A549 (cell line): ENCODE data around the gene CARD19. TPM values are rescaled to one million over a fixed set of nuclear protein-coding genes. Genes with fewer than 3 reads are reported as not detected.

ENCODE experiments used
- ATAC-seq, 2 experiments: fragments of 200-7000 bp in 1 of 2; fragments of >200 bp in 1 of 2; cut with Nextera tagmentation in 1 of 2; cut with Tn5 transposase in 1 of 2; 3 replicates each; pipeline versions ENCODE4 v1.8.0 to v1.9.1; 2018 to 2020; ENCODE audit warnings: mild to moderate bottlenecking in 1 of 2, moderate library complexity in 1 of 2
- CTCF ChIA-PET: fragments of 300-600 bp; sonication (Branson Sonifier 250); formaldehyde crosslinking; extraction: SDS; loops from one replicate; lab custom pipeline; 2021; ENCODE audit warnings: antibody characterized with exemption, inconsistent platforms; lab: Yijun Ruan, JAX
- POLR2A ChIA-PET: fragments of 350-600 bp; formaldehyde crosslinking; extraction: SDS; loops from one replicate; lab custom pipeline; 2021; ENCODE audit warnings: antibody characterized with exemption, inconsistent platforms; lab: Yijun Ruan, JAX
- DNase-seq, 2 experiments: peaks; one replicate each; pipeline versions ENCODE4 v3.0.0 to v3.0.0-alpha.2; 2011 to 2016; ENCODE audit warnings: low read depth in 1 of 2, low spot score in 1 of 2
- FAIRE-seq: peaks from 2 replicates; lab custom pipeline; 2011; peaks lifted over from hg19 to GRCh38; lab: Jason Lieb, UNC
- H3K27ac ChIP-seq, 2 experiments: fragments of >200 bp; sonication (Bioruptor Twin); formaldehyde crosslinking; 3 replicates each; pipeline ENCODE4 v1.5.1; 2016 to 2017
- H3K4me1 ChIP-seq: fragments of >200 bp; sonication (Bioruptor Twin); formaldehyde crosslinking; 3 replicates; pipeline ENCODE4 v1.6.1; 2016
- H3K4me2 ChIP-seq: fragments of >200 bp; sonication (Bioruptor Twin); formaldehyde crosslinking; 3 replicates; pipeline ENCODE4 v1.6.1; 2016
- H3K4me3 ChIP-seq: fragments of >200 bp; sonication (Bioruptor Twin); formaldehyde crosslinking; 3 replicates; pipeline ENCODE4 v1.5.1; 2016
- H3K9me3 ChIP-seq: fragments of >200 bp; sonication (Bioruptor Twin); formaldehyde crosslinking; 3 replicates; pipeline ENCODE4 v1.6.1; 2016
- ATOH8 ChIP-seq: fragments of 250-450 bp; sonication (Bioruptor Pico); IDR thresholded peaks from 2 replicates; pipeline ENCODE4 v1.5.0; 2020; ENCODE audit warnings: low read depth, mild to moderate bottlenecking, moderate library complexity
- BCL3 ChIP-seq: fragments of >200 bp; sonication (Bioruptor Twin); formaldehyde crosslinking; IDR thresholded peaks from 3 replicates; pipeline ENCODE4 v1.6.1; 2016
- BHLHE40 ChIP-seq: IDR thresholded peaks from 2 replicates; pipeline ENCODE4 v1.6.1; 2012; ENCODE audit warnings: low read depth, low read length, inconsistent platforms
- CBX8 ChIP-seq: fragments of 200-600 bp; sonication (generic); IDR thresholded peaks from 2 replicates; pipeline ENCODE4 v1.6.1; 2016
- CEBPB ChIP-seq, 2 experiments: fragments of >200 bp in 1 of 2; sonication (Bioruptor Twin) in 1 of 2; formaldehyde crosslinking in 1 of 2; IDR thresholded peaks; 2 replicates each; pipeline ENCODE4 v1.6.1; 2012 to 2016
- CTCF ChIP-seq: fragments of >200 bp; sonication (Bioruptor Twin); formaldehyde crosslinking; IDR thresholded peaks from 3 replicates; pipeline ENCODE4 v1.5.1; 2016
- EHF ChIP-seq: fragments of 250-450 bp; sonication (Bioruptor Pico); IDR thresholded peaks from 2 replicates; pipeline ENCODE4 v1.5.0; 2020; ENCODE audit warnings: mild to moderate bottlenecking
- ESRRA ChIP-seq: fragments of 150-350 bp; IDR thresholded peaks from 2 replicates; pipeline ENCODE4 v1.6.1; 2014; ENCODE audit warnings: mild to moderate bottlenecking, low read length, borderline replicate concordance
- FOXS1 ChIP-seq: fragments of 250-450 bp; sonication (Bioruptor Pico); IDR thresholded peaks from 2 replicates; pipeline ENCODE4 v1.5.0; 2020; ENCODE audit warnings: mild to moderate bottlenecking, moderate library complexity
- GATA3 ChIP-seq: IDR thresholded peaks from 2 replicates; pipeline ENCODE4 v1.6.1; 2012; ENCODE audit warnings: borderline replicate concordance
- HOXB13 ChIP-seq: fragments of 250-450 bp; sonication (Bioruptor Pico); IDR thresholded peaks from 2 replicates; pipeline ENCODE4 v1.5.0; 2020; ENCODE audit warnings: low read depth, mild to moderate bottlenecking, moderate library complexity
- JUN ChIP-seq, 2 experiments: fragments of >200 bp; sonication (Bioruptor Twin); formaldehyde crosslinking; IDR thresholded peaks; 2 replicates in 1 of 2; 3 replicates in 1 of 2; pipeline ENCODE4 v1.6.1; 2016 to 2017
- KDM1A ChIP-seq: fragments of 200-600 bp; sonication (generic); IDR thresholded peaks from 2 replicates; pipeline ENCODE4 v1.6.1; 2016; ENCODE audit warnings: low read depth, mild to moderate bottlenecking
- MYC ChIP-seq: IDR thresholded peaks from 2 replicates; pipeline ENCODE4 v1.6.1; 2012; ENCODE audit warnings: mild to moderate bottlenecking, inconsistent platforms, low read length, improper control_type of control experiment, borderline replicate concordance
- NFE2L2 ChIP-seq: fragments of 150-350 bp; conservative IDR thresholded peaks from 2 replicates; pipeline ENCODE4 v1.6.1; 2014; ENCODE audit warnings: low read length
- PBX3 ChIP-seq: IDR thresholded peaks from 2 replicates; pipeline ENCODE4 v1.6.1; 2012
- RAD21 ChIP-seq, 2 experiments: fragments of >200 bp in 1 of 2; sonication (Bioruptor Twin) in 1 of 2; formaldehyde crosslinking in 1 of 2; IDR thresholded peaks in 1 of 2; conservative IDR thresholded peaks in 1 of 2; 2 replicates in 1 of 2; 3 replicates in 1 of 2; pipeline ENCODE4 v1.6.1; 2012 to 2018; ENCODE audit warnings: inconsistent platforms in 1 of 2
- RARB ChIP-seq: fragments of 250-450 bp; sonication (Bioruptor Pico); IDR thresholded peaks from 2 replicates; pipeline ENCODE4 v1.8.0; 2021; ENCODE audit warnings: mild to moderate bottlenecking, moderate library complexity
- ZFP36 ChIP-seq: fragments of 450-650 bp; IDR thresholded peaks from 2 replicates; pipeline ENCODE4 v1.6.1; 2014; ENCODE audit warnings: borderline replicate concordance; ENCODE audit not compliant: partially characterized antibody
- ZSCAN20 ChIP-seq: fragments of 250-450 bp; sonication (Bioruptor Pico); IDR thresholded peaks from 2 replicates; pipeline ENCODE4 v1.8.0; 2022; ENCODE audit warnings: mild to moderate bottlenecking, moderate library complexity
- WGBS: methylation state at CpG from one replicate; pipeline ENCODE4 v1.1.6; 2017; ENCODE audit errors: missing lambda C conversion rate; 5-methylcytosine and 5-hydroxymethylcytosine counted together
- polyA plus RNA-seq, 4 experiments: library from polyadenylated mRNA; depleted of rRNA in 3 of 4; stranded (reverse); fragments of >200 nt; fragmentation: RNase III in 1 of 4; extraction: RNeasy Plus Mini Kit Qiagen cat#74134 plus additional on column Dnase treatment in 1 of 4; gene quantifications; 2 replicates in 3 of 4; 3 replicates in 1 of 4; pipeline ENCODE4 v1.2.3, GENCODE V29; 2011 to 2017

Gene CARD19
- polyA plus RNA-seq, 2 of the 4 experiments (the other 2 are of a cell fraction): 27.6 to 30.3 TPM

- H3K4me3 ChIP-seq: no peak overlapping the region
- TF ChIP-seq EHF: no peak
- no peak for TF ChIP-seq ZSCAN20 (CRISPR knock-in tag)
- TF ChIP-seq ZFP36: no peak
- no peak for TF ChIP-seq FOXS1 (CRISPR knock-in tag)
- no peak for TF ChIP-seq RAD21 (conservative IDR thresholded peaks at IDR 0.05 in 1 of 2, IDR thresholded peaks at IDR 0.05 in 1 of 2)
- TF ChIP-seq ESRRA: no peak
- no peak for TF ChIP-seq NFE2L2
- no peak for TF ChIP-seq GATA3
- TF ChIP-seq PBX3: no peak
- no peak for TF ChIP-seq CBX8
- TF ChIP-seq KDM1A: no peak
- no peak for TF ChIP-seq BHLHE40
- no peak overlapping the region for H3K27ac ChIP-seq
- FAIRE-seq (no peak), DNase-seq (no peak), ATAC-seq (no peak)
- no peaks in the 10 kb centered on the region for H3K4me1 ChIP-seq
- ChIA-PET CTCF (interaction anchor here (0.9 kb wide), 1 partner anchor 14 kb away, joined by 4 read pairs; no protein-coding TSS in a partner anchor), POLR2A (interaction anchor here (0.8 kb wide), 1 partner anchor 14 kb away, joined by 3 read pairs; no protein-coding TSS in a partner anchor)
- 79% methylated on average over 10 of the region's 10 CpGs for WGBS
- H3K4me2 ChIP-seq: no peak overlapping the region
- H3K9me3 ChIP-seq: no peaks in the 10 kb centered on the region
These were observed 14.9 kb upstream of the CARD19 start for GRCh38 chr9:93081081-93081529.

- ChIA-PET CTCF (interaction anchor here (2.7 kb wide), 1 partner anchor 79 kb away, joined by 5 read pairs; no protein-coding TSS in a partner anchor), POLR2A (no interaction called here)
- TF ChIP-seq KDM1A (no peak), MYC (no peak), ATOH8 (CRISPR knock-in tag) (no peak), BCL3 (no peak), FOXS1 (CRISPR knock-in tag) (no peak), CTCF (no peak), CEBPB (IDR thresholded peaks at IDR 0.05) (no peak), HOXB13 (CRISPR knock-in tag) (no peak), RARB (CRISPR knock-in tag) (no peak), JUN (IDR thresholded peaks at IDR 0.05) (no peak)
- no peak overlapping the region for H3K4me3 ChIP-seq
- no peaks in the 10 kb centered on the region for H3K9me3 ChIP-seq
- ATAC-seq: no peak
- no peaks in the 10 kb centered on the region for H3K4me1 ChIP-seq
- FAIRE-seq: no peak
- WGBS: 85% methylated on average over 3 of the region's 3 CpGs
- DNase-seq: no peak
- H3K4me2 ChIP-seq: no peak overlapping the region
- H3K27ac ChIP-seq: no peak overlapping the region
These were observed 14.1 kb upstream of the CARD19 start for GRCh38 chr9:93081931-93082330.
